Measurements from ENCODE around the gene GALNT14. TPM values are rescaled to one million over a fixed set of nuclear protein-coding genes. Genes with fewer than 3 reads are reported as not detected.

The GALNT14 gene
- total and polyA plus RNA-seq, 4 experiments from 2014 or later: 0.32 TPM; not detected in 3

GRCh38 chr2:31023541-31023940, 114.7 kb downstream of the GALNT14 start:
- Mint-ChIP-seq H3K4me3 (no peak overlapping the region), H3K9me3 (peaks cover 0 to 2% (median 0%) of the 10 kb centered on the region in 8 donors), H3K36me3 (no peaks in the 10 kb centered on the region), H3K4me1 (no peaks in the 10 kb centered on the region), H3K27ac (no peak overlapping the region), H3K27me3 (no peaks in the 10 kb centered on the region)
- Histone ChIP-seq H3K36me3 (ENCODE audit: insufficient read depth, low read length) (no peaks in the 10 kb centered on the region), H3K9me3 (ENCODE audit: control insufficient read depth in 1 of 2, low read length in 2 of 2) (no peaks in the 10 kb centered on the region), H3K27ac (ENCODE audit: low read depth, low read length) (no peak overlapping the region), H3K4me3 (ENCODE audit: low read length in 2 of 2) (no peak overlapping the region), H3K27me3 (ENCODE audit: insufficient read depth, low read length) (no peaks in the 10 kb centered on the region), H3K4me1 (ENCODE audit: insufficient read depth, low read length) (no peaks in the 10 kb centered on the region)
- DNase-seq: no peak
- ChIA-PET CTCF (ENCODE audit: partially characterized antibody) (no interaction called here), POLR2A (ENCODE audit: partially characterized antibody) (no interaction called here)
- intact Hi-C loops (cut with micrococcal nuclease): no loop called here

- H3K9me3 Mint-ChIP-seq: peaks cover 0 to 2% (median 0%) of the 10 kb centered on the region in 8 donors
- H3K27ac Mint-ChIP-seq: no peak overlapping the region
- Histone ChIP-seq H3K4me1 (ENCODE audit: insufficient read depth, low read length) (no peaks in the 10 kb centered on the region), H3K36me3 (ENCODE audit: insufficient read depth, low read length) (no peaks in the 10 kb centered on the region), H3K9me3 (ENCODE audit: control insufficient read depth in 1 of 2, low read length in 2 of 2) (no peaks in the 10 kb centered on the region), H3K27ac (ENCODE audit: low read depth, low read length) (no peak overlapping the region), H3K4me3 (ENCODE audit: low read length in 2 of 2) (no peak overlapping the region), H3K27me3 (ENCODE audit: insufficient read depth, low read length) (no peaks in the 10 kb centered on the region)
- CTCF ChIA-PET (ENCODE audit: partially characterized antibody): no interaction called here
- DNase-seq: no peak
- no peaks in the 10 kb centered on the region for H3K27me3 Mint-ChIP-seq
- H3K36me3 Mint-ChIP-seq: no peaks in the 10 kb centered on the region
- POLR2A ChIA-PET (ENCODE audit: partially characterized antibody): no interaction called here
- H3K4me1 Mint-ChIP-seq: no peaks in the 10 kb centered on the region
- no peak overlapping the region for H3K4me3 Mint-ChIP-seq
- intact Hi-C loops (cut with micrococcal nuclease): no loop called here
Measured at GRCh38 chr2:31020713-31021112, 117.5 kb downstream of the GALNT14 start.

- POLR2A ChIA-PET (ENCODE audit: partially characterized antibody): no interaction called here
Measured at GRCh38 chr2:31018280-31018679, 120.0 kb downstream of the GALNT14 start.

GRCh38 chr2:31016648-31017047, 121.6 kb downstream of the GALNT14 start:
- Mint-ChIP-seq H3K27ac (no peak overlapping the region), H3K4me3 (no peak overlapping the region), H3K4me1 (no peaks in the 10 kb centered on the region), H3K9me3 (no peaks in the 10 kb centered on the region), H3K27me3 (peaks cover 0 to 3% of the 10 kb centered on the region in 2 donors), H3K36me3 (no peaks in the 10 kb centered on the region)
- H3K4me1 ChIP-seq (ENCODE audit: insufficient read depth, low read length): no peaks in the 10 kb centered on the region
- no peak for DNase-seq
- intact Hi-C loops (cut with micrococcal nuclease): no loop called here
- H3K9me3 ChIP-seq (ENCODE audit: control insufficient read depth in 1 of 2, low read length in 2 of 2): no peaks in the 10 kb centered on the region
- no peaks in the 10 kb centered on the region for H3K27me3 ChIP-seq (ENCODE audit: insufficient read depth, low read length)
- ChIA-PET POLR2A (ENCODE audit: partially characterized antibody) (no interaction called here), CTCF (ENCODE audit: partially characterized antibody) (interaction anchor here (1.6 kb wide), 1 partner anchor 12 kb away, joined by 3 read pairs; no protein-coding TSS in a partner anchor)
- no peak overlapping the region for H3K4me3 ChIP-seq (ENCODE audit: low read length in 2 of 2)
- H3K36me3 ChIP-seq (ENCODE audit: insufficient read depth, low read length): no peaks in the 10 kb centered on the region
- H3K27ac ChIP-seq (ENCODE audit: low read depth, low read length): no peak overlapping the region

More at GRCh38 chr2:31018280-31018679, 120.0 kb downstream of the GALNT14 start:
- Histone ChIP-seq H3K27ac (ENCODE audit: low read depth, low read length) (no peak overlapping the region), H3K4me3 (ENCODE audit: low read length in 2 of 2) (no peak overlapping the region), H3K4me1 (ENCODE audit: insufficient read depth, low read length) (no peaks in the 10 kb centered on the region), H3K36me3 (ENCODE audit: insufficient read depth, low read length) (no peaks in the 10 kb centered on the region), H3K9me3 (ENCODE audit: control insufficient read depth in 1 of 2, low read length in 2 of 2) (no peaks in the 10 kb centered on the region), H3K27me3 (ENCODE audit: insufficient read depth, low read length) (no peaks in the 10 kb centered on the region)
- Mint-ChIP-seq H3K27me3 (peaks cover 0 to 3% of the 10 kb centered on the region in 2 donors), H3K36me3 (no peaks in the 10 kb centered on the region), H3K4me1 (no peaks in the 10 kb centered on the region), H3K4me3 (no peak overlapping the region), H3K27ac (no peak overlapping the region), H3K9me3 (no peaks in the 10 kb centered on the region)
- CTCF ChIA-PET (ENCODE audit: partially characterized antibody): no interaction called here
- intact Hi-C loops (cut with micrococcal nuclease): no loop called here
- no peak for DNase-seq

- no peak for DNase-seq
- no peaks in the 10 kb centered on the region for H3K9me3 Mint-ChIP-seq
- Histone ChIP-seq H3K36me3 (ENCODE audit: insufficient read depth, low read length) (no peaks in the 10 kb centered on the region), H3K4me3 (ENCODE audit: low read length in 2 of 2) (no peak overlapping the region), H3K4me1 (ENCODE audit: insufficient read depth, low read length) (no peaks in the 10 kb centered on the region), H3K9me3 (ENCODE audit: control insufficient read depth in 1 of 2, low read length in 2 of 2) (no peaks in the 10 kb centered on the region), H3K27ac (ENCODE audit: low read depth, low read length) (no peak overlapping the region), H3K27me3 (ENCODE audit: insufficient read depth, low read length) (no peaks in the 10 kb centered on the region)
- POLR2A ChIA-PET (ENCODE audit: partially characterized antibody): no interaction called here
- no peak overlapping the region for H3K4me3 Mint-ChIP-seq
- intact Hi-C loops (cut with micrococcal nuclease): no loop called here
- CTCF ChIA-PET (ENCODE audit: partially characterized antibody): no interaction called here
- H3K27me3 Mint-ChIP-seq: peaks cover 3 to 7% of the 10 kb centered on the region in 2 donors
- no peak overlapping the region for H3K27ac Mint-ChIP-seq
- no peaks in the 10 kb centered on the region for H3K36me3 Mint-ChIP-seq
- H3K4me1 Mint-ChIP-seq: no peaks in the 10 kb centered on the region
Measured at GRCh38 chr2:31014516-31014915, 123.7 kb downstream of the GALNT14 start.

GRCh38 chr2:31013301-31013700, 124.9 kb downstream of the GALNT14 start:
- Mint-ChIP-seq H3K27me3 (peaks cover 3 to 10% of the 10 kb centered on the region in 2 donors), H3K27ac (no peak overlapping the region), H3K9me3 (no peaks in the 10 kb centered on the region), H3K36me3 (no peaks in the 10 kb centered on the region), H3K4me3 (no peak overlapping the region), H3K4me1 (no peaks in the 10 kb centered on the region)
- Histone ChIP-seq H3K9me3 (ENCODE audit: control insufficient read depth in 1 of 2, low read length in 2 of 2) (no peaks in the 10 kb centered on the region), H3K36me3 (ENCODE audit: insufficient read depth, low read length) (no peaks in the 10 kb centered on the region), H3K4me3 (ENCODE audit: low read length in 2 of 2) (no peak overlapping the region), H3K4me1 (ENCODE audit: insufficient read depth, low read length) (no peaks in the 10 kb centered on the region), H3K27me3 (ENCODE audit: insufficient read depth, low read length) (no peaks in the 10 kb centered on the region), H3K27ac (ENCODE audit: low read depth, low read length) (no peak overlapping the region)
- CTCF ChIA-PET (ENCODE audit: partially characterized antibody): interaction anchor here (0.9 kb wide), 1 partner anchor 27 kb away, joined by 3 read pairs; no protein-coding TSS in a partner anchor
- intact Hi-C loops (cut with micrococcal nuclease): no loop called here
- POLR2A ChIA-PET (ENCODE audit: partially characterized antibody): no interaction called here
- DNase-seq: no peak

GRCh38 chr2:31012406-31012805, 125.8 kb downstream of the GALNT14 start:
- no peaks in the 10 kb centered on the region for H3K36me3 Mint-ChIP-seq
- H3K9me3 Mint-ChIP-seq: no peaks in the 10 kb centered on the region
- no peaks in the 10 kb centered on the region for H3K4me1 ChIP-seq (ENCODE audit: insufficient read depth, low read length)
- H3K4me3 ChIP-seq (ENCODE audit: low read length in 2 of 2): no peak overlapping the region
- H3K4me1 Mint-ChIP-seq: no peaks in the 10 kb centered on the region
- no peak overlapping the region for H3K4me3 Mint-ChIP-seq
- intact Hi-C loops (cut with micrococcal nuclease): no loop called here
- no peak overlapping the region for H3K27ac ChIP-seq (ENCODE audit: low read depth, low read length)
- H3K36me3 ChIP-seq (ENCODE audit: insufficient read depth, low read length): no peaks in the 10 kb centered on the region
- H3K27me3 Mint-ChIP-seq: peaks cover 5 to 10% of the 10 kb centered on the region in 2 donors
- no peak overlapping the region for H3K27ac Mint-ChIP-seq
- DNase-seq: no peak
- no peaks in the 10 kb centered on the region for H3K27me3 ChIP-seq (ENCODE audit: insufficient read depth, low read length)
- no peaks in the 10 kb centered on the region for H3K9me3 ChIP-seq (ENCODE audit: control insufficient read depth in 1 of 2, low read length in 2 of 2)
- CTCF ChIA-PET (ENCODE audit: partially characterized antibody): no interaction called here
- POLR2A ChIA-PET (ENCODE audit: partially characterized antibody): no interaction called here

GRCh38 chr2:31011587-31011986, 126.7 kb downstream of the GALNT14 start:
- no peaks in the 10 kb centered on the region for H3K36me3 Mint-ChIP-seq
- no peaks in the 10 kb centered on the region for H3K9me3 Mint-ChIP-seq
- no peaks in the 10 kb centered on the region for H3K36me3 ChIP-seq (ENCODE audit: insufficient read depth, low read length)
- H3K4me1 Mint-ChIP-seq: no peaks in the 10 kb centered on the region
- DNase-seq: no peak
- intact Hi-C loops (cut with micrococcal nuclease): no loop called here
- H3K4me3 Mint-ChIP-seq: no peak overlapping the region
- ChIA-PET CTCF (ENCODE audit: partially characterized antibody) (no interaction called here), POLR2A (ENCODE audit: partially characterized antibody) (no interaction called here)
- H3K27me3 ChIP-seq (ENCODE audit: insufficient read depth, low read length): no peaks in the 10 kb centered on the region
- H3K27me3 Mint-ChIP-seq: peaks cover 5 to 10% of the 10 kb centered on the region in 2 donors
- H3K27ac ChIP-seq (ENCODE audit: low read depth, low read length): no peak overlapping the region
- H3K27ac Mint-ChIP-seq: no peak overlapping the region
- no peak overlapping the region for H3K4me3 ChIP-seq (ENCODE audit: low read length in 2 of 2)
- H3K9me3 ChIP-seq (ENCODE audit: control insufficient read depth in 1 of 2, low read length in 2 of 2): no peaks in the 10 kb centered on the region
- H3K4me1 ChIP-seq (ENCODE audit: insufficient read depth, low read length): no peaks in the 10 kb centered on the region
